MM.1S (cell line): ENCODE results near the gene RCCD1.

ENCODE experiments used
- CTCF ChIP-seq: fragments of 300-600 bp; sonication (generic); IDR thresholded peaks from 2 replicates; pipeline ENCODE4 v1.5.1; 2016; ENCODE audit warnings: antibody characterized with exemption, low read length, mixed read lengths
- EZH2 ChIP-seq: fragments of 300-600 bp; sonication (generic); optimal IDR thresholded peaks from 2 replicates; pipeline ENCODE3; 2017; ENCODE audit warnings: low read depth, mild to moderate bottlenecking, antibody characterized with exemption, low read length, mixed read lengths
- EZH2phosphoT487 ChIP-seq: fragments of 300-600 bp; sonication (generic); IDR thresholded peaks from 2 replicates; pipeline ENCODE4 v1.6.1; 2018; ENCODE audit warnings: antibody characterized with exemption, low read length

- no peak for TF ChIP-seq CTCF
- no peak for TF ChIP-seq EZH2phosphoT487
- TF ChIP-seq EZH2 = no peak
These were observed 34.5 kb downstream of the RCCD1 start for GRCh38 chr15:90989040-90989768.
